RWPE1 (cell line): ENCODE results near the gene ABCG2.
"Not testable (repeated sequence)": the region's sequence is repeated elsewhere in the genome, so short reads cannot be mapped to it uniquely, and the experiment has no call there.

ENCODE experiments used
- CTCF ChIA-PET: fragments of 350-600 bp; sonication (Branson Sonifier 250); formaldehyde crosslinking; extraction: SDS; loops from one replicate; lab custom pipeline; 2021; lab: Yijun Ruan, JAX
- POLR2A ChIA-PET: fragments of 400-600 bp; formaldehyde crosslinking; extraction: SDS; loops from one replicate; lab custom pipeline; 2020; ENCODE audit warnings: antibody characterized with exemption; ENCODE audit not compliant: low non-redundant PET; lab: Yijun Ruan, JAX
- DNase-seq: peaks from one replicate; pipeline ENCODE4 v3.0.0; 2012; ENCODE audit warnings: low spot score
- H3K27ac ChIP-seq: fragments of 450-650 bp; 2 replicates; pipeline ENCODE4 v1.5.1; 2017
- TF ChIP-seq, protein P1 (sequence below): fragments of 450-650 bp; conservative IDR thresholded peaks from 2 replicates; pipeline ENCODE4 v1.5.1; 2017; ENCODE audit warnings: low read depth, mild to moderate bottlenecking

The ABCG2 gene

DNA sequence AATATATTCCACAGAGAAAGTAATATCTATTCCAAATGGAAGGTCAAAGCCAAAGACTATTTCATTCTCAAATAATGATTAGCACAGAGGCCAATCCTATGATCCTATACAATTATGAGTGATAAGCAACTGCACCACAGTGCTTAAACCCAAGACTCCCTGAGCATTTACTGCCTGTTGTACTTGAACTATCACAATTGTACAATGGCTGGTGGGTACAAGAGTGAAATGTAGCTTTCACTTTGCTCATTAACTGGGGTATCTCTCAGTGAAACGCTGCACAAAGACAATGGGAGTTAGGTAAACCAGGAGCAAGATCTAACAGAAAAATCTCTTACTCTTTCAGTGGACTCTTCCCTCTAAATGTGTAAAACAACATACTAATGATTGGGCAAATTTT, 24.3 kb downstream of the ABCG2 start:
- DNase-seq, result no peak
- ChIA-PET CTCF (no interaction called here), POLR2A (no interaction called here)
- TF ChIP-seq, protein P1, sequence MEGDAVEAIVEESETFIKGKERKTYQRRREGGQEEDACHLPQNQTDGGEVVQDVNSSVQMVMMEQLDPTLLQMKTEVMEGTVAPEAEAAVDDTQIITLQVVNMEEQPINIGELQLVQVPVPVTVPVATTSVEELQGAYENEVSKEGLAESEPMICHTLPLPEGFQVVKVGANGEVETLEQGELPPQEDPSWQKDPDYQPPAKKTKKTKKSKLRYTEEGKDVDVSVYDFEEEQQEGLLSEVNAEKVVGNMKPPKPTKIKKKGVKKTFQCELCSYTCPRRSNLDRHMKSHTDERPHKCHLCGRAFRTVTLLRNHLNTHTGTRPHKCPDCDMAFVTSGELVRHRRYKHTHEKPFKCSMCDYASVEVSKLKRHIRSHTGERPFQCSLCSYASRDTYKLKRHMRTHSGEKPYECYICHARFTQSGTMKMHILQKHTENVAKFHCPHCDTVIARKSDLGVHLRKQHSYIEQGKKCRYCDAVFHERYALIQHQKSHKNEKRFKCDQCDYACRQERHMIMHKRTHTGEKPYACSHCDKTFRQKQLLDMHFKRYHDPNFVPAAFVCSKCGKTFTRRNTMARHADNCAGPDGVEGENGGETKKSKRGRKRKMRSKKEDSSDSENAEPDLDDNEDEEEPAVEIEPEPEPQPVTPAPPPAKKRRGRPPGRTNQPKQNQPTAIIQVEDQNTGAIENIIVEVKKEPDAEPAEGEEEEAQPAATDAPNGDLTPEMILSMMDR, result no peak
- H3K27ac ChIP-seq, result no peak overlapping the region

DNA sequence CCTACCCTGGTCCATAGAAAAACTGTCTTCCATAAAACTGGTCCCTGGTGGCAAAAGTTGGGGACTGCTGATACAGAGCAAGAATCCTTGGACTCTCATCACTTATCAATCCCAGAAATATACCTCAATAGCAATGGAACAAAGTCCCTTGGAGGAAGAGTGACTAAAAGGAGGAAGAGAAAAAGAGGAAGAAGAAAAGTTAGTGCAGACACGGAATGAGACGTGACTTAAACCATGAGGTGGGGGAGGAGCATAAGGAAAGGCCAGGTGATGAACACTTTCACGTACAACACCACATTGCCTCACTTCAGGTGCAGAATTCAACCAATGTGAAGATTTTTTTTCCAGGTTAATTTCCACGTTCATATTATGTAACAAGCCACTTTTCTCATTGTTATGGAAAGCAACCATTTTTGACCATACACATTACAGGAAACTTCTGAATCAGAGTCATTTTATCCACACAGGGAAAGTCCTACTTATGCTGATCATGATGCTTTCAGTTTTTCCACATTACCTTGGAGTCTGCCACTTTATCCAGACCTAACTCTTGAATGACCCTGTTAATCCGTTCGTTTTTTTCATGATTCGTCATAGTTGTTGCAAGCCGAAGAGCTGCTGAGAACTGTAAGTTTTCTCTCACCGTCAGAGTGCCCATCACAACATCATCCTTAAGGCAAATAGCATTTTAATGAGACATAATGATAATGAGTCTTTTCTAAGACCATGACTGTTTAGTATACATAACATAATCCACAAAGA, 27.7 kb downstream of the ABCG2 start:
- TF ChIP-seq, protein P1, result no peak
- H3K27ac ChIP-seq, result no peak overlapping the region
- ChIA-PET POLR2A (no interaction called here), CTCF (no interaction called here)
- DNase-seq, result no peak

DNA sequence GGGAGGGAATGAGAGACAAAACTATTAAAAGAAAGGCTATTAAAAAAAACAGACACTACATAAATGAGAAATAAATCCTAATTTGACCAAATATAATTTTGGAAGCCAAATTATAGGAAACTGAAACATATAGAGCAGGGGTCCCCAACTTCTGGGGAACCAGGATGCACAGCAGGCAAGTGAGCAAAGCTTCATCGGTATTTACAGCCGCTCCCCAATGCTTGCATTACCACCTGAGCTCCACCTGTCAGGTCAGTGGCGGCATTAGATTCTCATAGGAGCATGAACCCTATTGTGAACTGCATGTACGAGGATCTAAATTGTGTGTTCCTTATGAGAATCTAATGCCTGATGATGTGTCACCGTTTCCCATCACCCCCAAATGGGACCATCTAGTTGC, 28.4 kb downstream of the ABCG2 start:
- ChIA-PET CTCF (interaction anchor here (0.7 kb wide), 1 partner anchor 175 kb away, joined by 3 read pairs; no protein-coding TSS in a partner anchor), POLR2A (no interaction called here)
- DNase-seq, result no peak
- no peak overlapping the region for H3K27ac ChIP-seq
- TF ChIP-seq, protein P1, result no peak

DNA sequence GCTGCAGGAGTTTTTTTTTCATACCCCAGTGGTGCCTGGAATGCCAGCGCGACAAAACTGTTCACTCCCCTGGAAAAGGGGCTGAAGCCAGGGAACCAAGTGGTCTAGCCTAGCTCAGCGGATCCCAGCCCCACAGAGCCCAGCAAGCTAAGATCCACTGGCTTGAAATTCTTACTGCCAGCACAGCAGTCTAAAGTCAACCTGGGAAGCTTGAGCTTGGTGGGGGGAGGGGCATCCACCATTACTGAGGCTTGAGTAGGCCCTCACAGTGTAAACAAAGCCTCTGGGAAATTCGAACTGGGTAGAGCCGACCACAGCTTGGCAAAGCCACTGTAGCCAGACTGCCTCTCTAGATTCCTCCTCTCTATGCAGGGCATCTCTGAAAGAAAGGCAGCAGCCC, 36.2 kb downstream of the ABCG2 start:
- CTCF ChIA-PET, result interaction anchor here (0.6 to 1.3 kb wide), 2 partner anchors 82 to 90 kb away, joined by 4 read pairs; no protein-coding TSS in a partner anchor
- DNase-seq, POLR2A ChIA-PET, H3K27ac ChIP-seq: not testable (repeated sequence)

DNA sequence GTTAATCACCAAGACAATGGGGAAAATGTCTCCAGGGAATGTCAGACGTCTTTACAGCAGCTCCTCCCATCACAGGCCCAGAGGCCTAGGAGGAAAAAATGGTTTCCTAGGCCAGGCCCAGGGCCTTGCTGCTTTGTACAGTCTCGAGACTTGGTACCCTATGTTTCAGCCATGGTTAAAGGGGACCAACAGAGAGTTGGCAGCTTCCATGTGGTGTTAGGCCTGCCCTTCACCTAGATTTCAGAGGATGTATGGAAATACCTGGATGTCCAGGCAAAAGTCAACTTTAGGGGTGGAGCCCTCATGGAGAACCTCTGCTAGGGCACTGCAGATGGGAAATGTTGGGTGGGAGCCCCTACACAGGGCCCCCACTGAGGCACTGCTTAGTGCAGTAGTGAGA, 38.5 kb downstream of the ABCG2 start:
- CTCF ChIA-PET, result no interaction called here
- TF ChIP-seq, protein P1, result no peak
- no peak for DNase-seq
- POLR2A ChIA-PET, result no interaction called here
- H3K27ac ChIP-seq, result no peak overlapping the region

DNA sequence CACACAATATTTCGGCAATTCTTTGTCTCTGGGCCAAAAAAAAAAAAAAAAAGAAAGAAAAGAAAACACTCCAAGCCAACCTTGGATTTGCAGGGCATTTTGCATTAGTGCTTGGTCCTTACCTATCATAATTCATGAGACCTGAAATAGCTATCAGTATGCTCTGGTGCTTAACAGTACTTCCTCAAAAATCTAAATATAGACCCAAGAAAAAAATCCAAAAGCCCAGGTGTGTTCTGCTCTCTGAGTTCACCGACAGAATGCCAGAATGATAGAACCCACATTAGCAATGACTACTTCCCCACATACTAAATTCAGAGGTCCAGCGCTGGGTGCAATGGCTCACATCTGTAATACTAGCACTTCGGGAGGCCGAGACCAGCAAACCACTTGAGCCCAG, 42.9 kb downstream of the ABCG2 start:
- TF ChIP-seq, protein P1, result no peak
- ChIA-PET CTCF (interaction anchor here (0.7 kb wide), 1 partner anchor 28 kb away, joined by 4 read pairs; no protein-coding TSS in a partner anchor), POLR2A (no interaction called here)

DNA sequence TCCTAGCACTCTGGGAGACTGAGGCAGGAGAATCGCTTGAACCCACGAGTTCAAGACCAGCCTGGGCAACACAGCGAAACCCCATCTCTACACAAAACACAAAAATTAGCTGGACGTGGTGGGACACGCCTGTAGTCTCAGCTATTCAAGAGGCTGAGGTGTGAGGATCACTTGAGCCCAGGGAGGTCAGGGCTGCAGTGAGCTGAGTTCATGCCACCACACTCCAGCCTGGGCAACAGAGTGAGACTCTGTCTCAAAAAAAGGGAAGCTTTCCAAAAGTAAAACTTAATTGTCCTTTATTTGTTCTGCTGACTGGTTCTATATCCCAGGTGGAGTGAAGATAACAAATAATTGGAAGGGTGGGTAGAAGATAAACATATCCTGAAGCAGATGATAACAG, 45.6 kb downstream of the ABCG2 start:
- ChIA-PET CTCF (no interaction called here), POLR2A (no interaction called here)
- TF ChIP-seq, protein P1, result no peak
- no peak for DNase-seq
- no peak overlapping the region for H3K27ac ChIP-seq

More for the DNA sequence above, 42.9 kb downstream of the ABCG2 start:
- H3K27ac ChIP-seq, result no peak overlapping the region
- no peak for DNase-seq
